Activated CD8-positive, alpha-beta memory T cell treated with anti-CD3 and anti-CD28 coated beads, Interleukin-2, amount 50 U/mL, for 4 hours (primary cell): ENCODE measurements around the gene PANK4.

Source experiments
- DNase-seq: peaks from one replicate; pipeline ENCODE4 v3.0.0-alpha.2; 2020

Gene PANK4

DNA sequence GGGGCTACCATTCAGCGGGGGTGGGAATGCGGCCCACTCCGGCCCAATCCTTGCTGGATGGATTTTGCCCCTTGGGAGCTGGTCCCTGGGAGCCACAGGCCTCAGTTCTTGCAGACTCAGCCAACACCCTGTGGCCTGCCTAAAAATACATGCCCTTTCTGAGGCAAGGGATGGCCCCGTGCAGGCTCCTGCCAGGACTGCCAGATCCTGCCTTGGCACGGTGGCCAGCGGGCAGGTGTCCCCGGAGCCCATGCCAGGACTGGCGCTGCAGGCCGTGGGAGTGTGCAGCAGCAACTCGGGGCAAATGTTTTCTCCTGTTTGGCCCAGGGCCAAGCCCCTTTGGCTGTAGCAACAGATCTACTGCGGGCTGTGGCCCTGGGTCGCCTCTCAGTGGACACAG is 1.6 kb upstream of the PANK4 start:
- no peak for DNase-seq

DNA sequence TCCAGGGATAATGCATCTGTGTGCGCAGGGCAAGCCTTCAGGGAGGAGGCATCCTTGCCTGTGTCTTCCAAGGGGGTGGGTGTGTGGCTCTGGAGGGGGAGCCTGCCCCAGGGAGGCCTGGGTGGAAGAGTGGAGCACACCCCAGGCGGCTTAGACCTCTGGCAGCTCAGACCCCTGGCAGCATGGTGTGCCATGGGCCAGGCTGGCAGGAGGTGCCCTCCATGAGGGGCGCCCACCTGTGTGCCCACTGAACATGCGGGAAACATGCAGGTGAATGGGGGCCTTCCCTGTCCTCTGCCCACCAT is 1.1 kb upstream of the PANK4 start:
- DNase-seq = no peak

DNA sequence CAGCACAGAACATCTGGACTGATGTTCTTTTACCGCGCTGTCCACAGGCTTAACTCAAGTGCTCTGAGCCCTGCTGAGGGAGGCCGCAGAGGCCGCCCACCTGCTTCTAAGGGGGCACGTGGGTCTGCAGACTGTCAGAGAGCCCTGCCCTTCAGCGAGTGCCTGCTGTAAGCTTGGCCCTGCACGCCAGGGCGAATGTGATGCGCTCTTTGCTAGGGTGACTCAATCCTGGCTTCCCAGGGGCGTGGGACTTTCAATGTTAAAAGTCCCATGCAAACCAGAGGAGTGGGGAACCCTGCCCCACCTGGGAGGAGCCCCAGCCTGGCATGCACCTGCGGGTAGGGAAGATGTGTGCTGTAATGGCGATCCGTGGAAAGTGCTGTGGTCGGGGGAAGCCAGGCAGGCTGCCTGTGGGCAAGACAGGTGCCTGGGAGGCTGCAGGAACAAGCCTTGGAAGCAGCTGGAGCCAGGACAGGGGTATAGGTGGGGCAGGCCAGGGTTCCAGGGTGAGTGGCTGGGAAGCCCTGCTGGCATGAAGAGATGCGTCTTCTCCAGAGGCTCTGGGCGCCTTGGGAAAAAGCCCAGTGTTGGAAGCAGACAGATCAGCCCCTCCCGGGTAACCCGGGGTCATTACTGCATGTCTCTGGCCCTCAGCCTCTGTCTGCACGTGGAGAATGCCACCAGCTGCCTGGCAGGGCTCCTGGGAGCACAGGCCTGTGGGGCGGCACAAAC is 594 bp upstream of the PANK4 start:
- peak; percentile 61 for DNase-seq

DNA sequence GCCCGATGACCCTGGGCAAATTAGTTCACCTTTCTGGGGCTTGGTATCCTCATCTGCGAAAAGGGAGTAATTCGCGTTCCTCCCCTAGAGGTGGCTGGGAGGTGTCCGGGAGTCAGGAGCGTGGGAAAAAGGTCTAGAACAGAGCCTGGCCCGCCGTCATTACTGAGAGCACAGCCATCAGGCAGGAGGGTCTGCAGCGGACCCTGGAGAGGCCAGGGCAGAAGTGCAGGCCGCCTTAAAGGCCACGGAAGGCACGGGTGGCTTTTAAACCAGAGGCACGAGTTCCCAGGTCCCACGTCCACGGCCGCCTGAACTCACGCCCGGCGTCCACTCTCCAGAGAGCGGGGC is 850 bp downstream of the PANK4 start:
- no peak for DNase-seq

DNA sequence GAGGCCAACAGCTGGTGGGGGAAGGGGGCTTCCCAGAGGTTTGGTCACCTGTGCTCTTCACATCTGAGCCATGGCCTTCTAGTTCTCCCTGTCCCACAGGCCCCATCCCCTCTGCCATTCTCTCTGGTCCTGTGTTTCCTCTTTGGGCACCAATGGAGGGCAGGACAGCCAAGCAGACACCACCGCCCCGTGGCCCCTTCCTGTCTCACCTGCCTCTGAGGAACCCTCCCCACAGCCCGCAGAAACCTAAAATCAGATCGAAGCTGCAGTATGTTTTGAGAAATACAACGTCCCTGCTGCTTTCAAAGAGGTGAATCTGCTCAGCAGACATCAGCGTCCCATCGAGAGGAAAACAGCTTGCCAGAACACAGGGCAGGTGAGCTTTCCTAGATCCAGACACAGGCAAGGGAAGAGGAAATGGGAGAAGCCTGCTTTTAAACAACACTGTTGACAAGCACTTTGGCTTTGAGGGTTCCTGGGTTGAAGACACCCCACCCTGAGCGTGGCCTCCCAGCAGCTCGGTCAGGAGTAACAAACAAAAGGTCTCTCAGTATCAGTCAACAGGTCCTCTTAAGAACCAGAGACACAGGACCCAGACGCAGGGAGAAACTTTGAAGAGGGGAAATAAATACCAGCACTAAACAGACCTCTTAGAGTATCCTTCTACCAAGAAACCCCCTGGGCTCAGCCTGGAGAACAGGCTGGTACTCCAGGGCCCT is 2.3 kb downstream of the PANK4 start:
- peak; percentile 37 for DNase-seq

DNA sequence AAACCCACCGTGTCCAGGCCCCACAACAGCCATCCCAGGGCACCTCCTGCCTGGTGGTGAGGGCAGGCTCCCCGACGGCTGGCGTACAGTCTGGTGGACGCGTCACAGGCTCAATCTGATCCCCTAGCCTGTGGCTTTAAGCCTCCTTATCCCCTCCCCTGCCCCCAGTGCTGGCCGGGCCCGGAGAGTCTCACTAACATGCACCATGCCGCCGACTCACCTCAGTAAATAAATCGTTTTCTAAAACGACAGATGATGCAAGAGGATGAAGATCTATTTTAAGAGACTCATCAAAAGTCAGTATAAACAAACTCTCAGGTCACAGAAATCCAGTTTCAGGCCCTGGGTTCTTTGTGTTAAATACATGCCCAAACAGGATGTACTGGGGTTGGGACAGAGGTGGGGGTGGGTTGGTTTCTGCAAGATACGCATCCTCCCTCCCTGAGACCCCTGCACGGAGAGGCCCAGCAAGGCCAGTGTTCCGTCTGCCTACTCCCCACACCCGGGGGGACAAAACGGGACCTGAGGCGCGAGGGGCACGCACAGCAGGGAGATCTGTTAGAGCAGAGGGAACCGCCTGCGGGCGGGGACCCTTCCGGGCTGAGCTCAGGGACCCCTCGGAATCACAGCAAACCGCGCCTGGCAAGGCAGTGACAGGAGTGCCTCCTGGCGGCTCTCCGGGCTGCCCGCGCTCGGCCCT is 3.1 kb downstream of the PANK4 start:
- DNase-seq = peak; percentile 31

DNA sequence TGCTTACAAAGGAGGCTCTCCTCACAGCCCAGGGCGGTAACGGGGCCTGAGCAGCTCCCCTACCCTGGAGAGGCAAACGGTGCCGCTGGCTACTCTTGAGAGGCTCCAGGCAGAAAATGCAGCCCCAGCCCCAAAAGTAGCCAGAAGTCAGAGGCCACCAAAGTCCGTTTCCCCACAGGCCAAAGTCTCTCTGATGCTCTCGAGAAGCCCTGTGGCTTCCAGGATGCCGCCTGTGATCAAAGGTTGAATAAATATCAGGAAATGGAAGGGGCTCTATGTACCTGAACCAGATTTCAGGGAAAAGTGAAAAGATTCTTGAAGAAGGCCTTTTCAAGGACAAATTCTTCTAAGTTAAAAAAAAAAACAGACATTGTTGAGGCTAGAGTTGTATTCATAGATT is 4.2 kb downstream of the PANK4 start:
- DNase-seq = no peak

DNA sequence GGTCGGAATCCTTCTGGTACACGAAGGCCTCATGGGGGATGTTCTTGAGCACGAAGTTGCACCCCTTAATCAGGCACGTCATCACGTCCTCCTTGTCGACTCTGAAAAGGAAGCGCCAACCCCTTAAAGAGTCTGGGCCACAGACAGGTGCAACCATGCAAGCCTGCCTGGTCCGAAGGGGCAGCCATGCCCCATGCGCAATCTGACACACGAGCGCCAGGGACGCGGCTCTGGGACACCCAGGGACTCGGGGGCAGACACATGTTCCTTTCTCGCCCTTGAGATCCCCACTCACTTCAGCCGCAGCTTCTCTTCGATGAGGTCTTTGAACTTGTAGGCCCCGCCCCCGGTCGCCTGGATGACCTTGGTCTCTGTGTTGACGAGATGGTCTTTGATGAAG is 5.6 kb downstream of the PANK4 start:
- DNase-seq = no peak

DNA sequence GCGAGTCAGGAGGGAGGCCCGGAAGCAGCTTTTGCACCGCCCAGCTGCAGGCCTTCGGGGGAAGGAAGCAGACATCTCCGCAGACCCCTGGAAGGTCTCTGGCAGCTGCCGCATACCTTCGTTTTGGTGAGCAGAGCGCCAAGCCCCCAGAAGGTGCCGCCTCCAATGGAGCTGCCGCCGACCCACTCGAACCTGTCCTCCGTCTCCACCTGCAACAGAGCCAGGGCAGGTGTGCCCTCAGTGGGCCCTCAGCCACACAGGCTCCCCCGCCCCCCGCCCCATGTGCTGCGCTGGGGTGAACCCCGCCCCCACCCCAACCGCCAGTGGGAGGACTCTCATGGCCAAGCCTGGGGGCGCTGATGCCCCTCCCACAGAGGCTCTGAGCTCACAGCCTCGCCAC is 6.2 kb downstream of the PANK4 start:
- no peak for DNase-seq

DNA sequence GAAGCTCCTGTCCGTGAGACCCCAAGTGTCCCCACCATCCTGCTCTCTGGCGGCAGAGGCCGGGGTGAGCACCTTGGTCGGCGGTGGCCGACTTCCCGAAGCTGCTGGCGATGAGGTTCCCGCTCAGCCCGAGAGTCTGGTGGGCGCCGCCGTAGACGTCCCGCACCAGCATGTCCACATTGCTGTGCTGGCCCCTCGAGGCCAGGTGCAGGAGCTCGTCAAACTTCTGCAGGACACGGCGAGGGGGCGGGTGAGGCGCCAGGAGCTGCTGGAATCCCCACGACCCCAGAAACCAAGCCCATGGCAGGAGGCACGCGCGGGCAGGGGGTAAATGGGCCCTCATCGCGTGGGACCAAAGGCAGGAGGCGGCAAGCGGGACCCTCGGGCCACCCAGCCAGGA is 6.7 kb downstream of the PANK4 start:
- DNase-seq = no peak

DNA sequence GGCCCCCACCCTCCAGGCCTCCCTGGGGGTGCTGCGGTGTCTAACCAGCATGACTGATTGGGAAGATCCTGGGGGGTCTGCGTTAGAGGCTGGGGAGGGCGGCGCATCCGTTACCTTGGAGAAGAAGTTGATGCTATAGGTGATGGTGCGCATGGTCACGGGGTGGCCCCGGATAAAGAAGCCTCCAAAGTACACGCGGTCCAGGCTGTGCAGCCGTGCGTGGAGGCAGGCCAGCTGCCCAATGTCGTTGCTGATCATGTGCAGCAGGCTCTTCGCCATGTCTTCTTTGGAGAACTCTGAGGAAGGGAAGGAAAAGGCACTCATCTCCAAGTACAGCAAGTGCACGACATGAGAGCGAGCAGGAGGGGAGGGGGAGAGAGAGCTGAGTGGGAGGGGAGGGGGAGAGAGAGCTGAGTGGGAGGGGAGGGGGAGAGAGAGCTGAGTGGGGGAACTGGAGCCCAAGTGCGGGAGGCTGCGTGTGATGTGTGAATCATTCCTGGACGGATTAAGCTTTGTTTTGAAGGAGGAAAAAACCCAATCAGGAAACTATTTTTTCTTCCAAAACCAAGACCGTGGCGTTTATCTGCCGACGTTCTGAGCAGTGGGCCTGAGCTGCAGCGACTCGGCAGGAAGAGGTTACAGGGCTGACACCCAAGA is 7.2 kb downstream of the PANK4 start:
- DNase-seq = no peak

DNA sequence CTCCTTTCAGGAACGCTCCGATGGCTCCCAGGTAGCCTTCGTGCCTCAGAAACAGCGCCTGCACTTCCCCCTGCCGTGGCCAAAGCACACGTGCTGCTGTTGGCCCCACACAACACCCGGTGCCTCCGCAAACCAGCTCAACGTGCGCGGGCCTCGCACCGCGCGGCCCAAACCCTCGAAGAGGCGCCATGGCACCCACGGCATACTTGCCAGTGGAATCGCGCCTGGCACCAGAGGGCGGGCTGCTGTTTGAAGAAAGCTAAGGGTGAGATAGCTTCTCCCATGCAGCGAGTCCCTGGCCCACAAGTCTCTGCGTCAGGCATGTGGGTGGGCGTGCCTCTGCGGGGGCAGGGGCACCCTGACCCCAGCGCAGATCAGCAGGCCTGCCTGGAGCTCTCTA is 7.9 kb downstream of the PANK4 start:
- DNase-seq = no peak

DNA sequence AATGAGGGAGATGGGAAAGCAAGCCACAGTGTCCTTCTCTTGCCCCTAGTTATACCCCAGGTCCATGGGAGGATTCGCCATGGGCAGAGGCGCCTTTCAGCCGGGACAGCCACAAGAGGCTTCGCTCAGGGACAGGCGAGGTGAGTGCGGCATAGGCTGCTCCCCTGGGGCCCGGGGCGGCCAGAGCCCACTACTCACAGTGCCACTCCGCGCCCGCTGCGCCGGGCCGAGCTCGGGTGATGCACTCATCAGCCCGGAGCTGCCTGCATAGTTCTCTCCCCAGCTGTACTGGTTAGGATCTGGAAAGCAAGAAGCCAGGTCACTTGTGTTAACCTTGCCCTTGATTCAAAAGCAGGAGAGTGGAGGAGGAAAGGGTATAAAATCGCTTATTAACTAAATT is 8.4 kb downstream of the PANK4 start:
- DNase-seq = no peak

DNA sequence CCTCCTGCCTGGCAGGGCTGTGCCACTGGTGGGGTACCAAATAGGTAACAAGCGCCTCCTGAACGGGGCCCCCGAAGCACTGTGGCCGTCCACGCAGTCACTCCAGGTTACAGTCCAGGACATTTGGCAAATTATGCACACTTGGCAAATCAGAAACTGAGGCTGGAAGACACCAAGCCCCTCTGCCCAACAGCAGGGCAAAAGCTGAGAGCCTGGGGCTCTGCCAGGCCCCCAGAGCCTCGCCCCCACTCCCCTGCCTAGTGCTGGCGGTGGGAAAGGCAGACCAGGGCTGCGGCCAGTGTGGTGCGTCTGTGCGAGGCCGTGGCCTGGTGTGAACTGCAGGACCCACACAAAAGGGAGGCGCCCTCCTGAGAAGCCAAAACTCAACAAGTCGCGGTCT is 9.4 kb downstream of the PANK4 start:
- DNase-seq = no peak

DNA sequence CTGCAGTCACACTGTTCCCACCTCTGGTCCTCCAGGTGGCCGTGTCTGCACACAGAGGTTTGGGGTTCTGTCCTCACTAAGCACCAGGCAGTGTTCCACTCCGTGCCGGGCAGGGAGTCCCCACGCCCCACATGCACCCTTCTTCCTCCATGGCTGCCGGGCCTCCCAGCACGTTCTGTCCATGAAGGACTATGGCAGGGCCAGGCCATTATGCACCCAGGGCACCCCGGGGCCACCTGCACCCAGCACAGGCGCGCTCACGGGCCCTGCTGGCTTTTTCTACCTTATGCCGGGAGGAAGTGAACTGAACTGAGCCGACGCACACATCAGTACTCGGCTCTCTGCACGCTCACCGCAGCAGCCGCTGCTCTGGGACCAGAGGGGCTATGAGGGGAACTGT is 10.3 kb downstream of the PANK4 start:
- no peak for DNase-seq

DNA sequence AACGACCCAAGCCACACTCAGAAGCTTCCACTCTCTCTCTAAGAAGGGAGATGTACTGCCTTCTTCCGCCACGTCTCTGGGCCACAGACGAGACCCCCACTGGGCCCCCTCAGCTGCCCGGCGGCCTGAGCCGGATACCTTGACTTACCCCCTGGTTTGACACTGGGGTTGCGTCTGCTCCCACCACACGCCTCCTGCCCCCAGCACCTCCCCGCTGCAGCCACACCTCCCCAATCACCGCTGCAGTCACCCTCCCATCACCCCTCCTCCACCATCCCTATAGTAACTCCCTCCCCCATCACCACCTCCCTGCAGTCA is 10.7 kb downstream of the PANK4 start:
- DNase-seq = no peak

DNA sequence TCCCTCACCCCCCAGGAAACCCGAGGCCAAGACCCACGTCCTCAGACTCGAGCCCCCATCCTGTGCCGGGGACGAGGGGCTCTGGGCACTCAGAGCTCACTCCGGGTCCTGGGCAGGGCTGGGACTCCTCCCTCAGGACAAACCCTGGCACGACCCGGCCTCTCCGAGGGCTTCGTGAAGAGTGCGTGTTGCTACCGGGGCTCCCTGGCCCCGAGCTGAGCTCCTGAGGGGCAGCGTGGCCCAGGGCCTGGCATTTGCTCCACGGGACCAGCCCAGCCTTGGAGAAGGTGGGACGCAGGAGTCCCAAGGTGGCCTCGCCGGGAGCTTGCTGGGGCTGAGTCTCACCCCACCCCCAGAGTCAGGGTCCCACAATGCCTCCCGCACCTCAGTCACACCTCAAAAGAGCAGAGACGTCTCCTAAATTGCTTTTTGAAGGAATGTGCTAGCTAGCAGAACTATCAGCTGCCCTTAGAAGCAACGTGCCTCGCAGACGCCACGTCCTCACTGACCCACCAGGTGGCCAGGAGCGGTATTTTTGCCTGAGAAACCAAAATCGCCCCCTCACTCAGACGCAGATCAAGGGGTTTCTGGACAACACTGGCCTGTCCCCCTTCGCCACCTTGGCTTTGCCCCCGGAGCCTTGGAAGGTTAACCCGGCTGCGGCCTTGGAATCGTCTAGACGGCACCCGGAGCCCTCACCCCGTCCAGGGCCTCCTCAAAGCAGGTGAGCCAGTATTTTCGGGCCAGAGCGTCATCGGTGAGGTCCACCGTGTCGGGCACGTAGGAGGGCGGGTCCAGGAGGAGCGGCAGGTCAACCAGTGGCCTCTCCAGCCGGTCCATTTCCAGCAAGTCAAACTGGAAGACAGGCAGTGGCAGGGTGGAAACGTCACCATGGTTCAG is 11.3 kb downstream of the PANK4 start:
- no peak for DNase-seq

DNA sequence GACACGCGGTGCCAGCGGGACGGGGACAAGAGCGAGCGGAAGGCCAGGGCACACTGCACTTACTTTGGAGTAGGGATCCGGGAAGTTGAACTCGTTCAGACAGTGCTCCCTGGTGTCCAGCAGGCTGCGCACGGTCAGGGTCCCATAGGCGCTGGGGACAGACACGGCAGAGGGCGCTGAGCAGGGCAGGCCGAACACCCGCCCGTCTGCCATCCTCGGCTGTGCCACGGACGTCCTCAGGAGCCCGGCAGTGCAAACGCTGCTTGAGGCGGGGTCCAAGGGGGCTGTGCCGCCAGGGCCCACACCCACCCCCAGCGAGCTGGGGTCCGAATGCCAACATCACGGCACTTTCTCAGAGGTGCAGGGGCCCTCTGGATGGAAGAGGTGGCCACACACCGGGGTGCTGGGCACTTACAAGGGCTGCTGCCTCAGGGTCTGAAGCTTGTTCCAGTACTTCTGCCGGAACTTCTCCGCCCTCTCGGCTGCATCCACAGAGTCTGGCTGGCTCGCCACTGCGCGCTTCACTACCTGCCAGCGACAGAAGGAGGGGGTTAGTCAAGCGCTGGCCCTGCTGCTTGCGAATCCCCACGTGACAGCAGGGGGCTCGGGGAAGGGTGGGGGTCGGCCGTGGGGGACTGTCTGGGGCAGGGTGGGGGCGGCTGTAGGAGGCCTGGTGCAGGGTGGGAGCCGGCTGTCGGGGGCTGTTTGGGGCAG is 12.3 kb downstream of the PANK4 start:
- no peak for DNase-seq

DNA sequence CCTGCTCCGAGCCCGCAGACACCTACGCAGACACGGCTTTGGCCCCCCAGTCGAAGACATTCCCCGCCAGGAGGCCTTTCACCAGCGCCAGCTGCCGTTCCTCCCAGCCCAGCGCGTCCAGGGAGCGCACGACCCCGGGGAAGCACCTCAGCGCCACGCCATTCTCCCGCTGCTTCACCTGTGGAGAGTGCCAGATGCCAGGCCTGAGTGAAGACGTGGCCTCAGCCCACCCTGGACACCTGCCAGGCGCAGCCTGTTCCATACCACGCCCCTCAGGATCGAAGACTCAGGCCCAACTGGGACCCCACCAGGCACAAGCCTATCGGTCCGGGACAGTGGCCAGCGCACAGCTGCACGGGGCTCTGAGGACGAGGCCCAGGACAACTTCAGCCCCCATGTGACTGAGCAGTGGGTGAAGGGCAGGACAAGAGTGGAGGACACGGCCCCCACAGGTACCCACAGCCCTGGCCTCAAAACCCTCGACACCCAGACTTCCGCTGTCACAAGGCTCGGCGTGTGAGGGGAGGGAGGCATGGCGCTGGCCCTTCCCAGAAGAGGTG is 13.5 kb downstream of the PANK4 start:
- no peak for DNase-seq

DNA sequence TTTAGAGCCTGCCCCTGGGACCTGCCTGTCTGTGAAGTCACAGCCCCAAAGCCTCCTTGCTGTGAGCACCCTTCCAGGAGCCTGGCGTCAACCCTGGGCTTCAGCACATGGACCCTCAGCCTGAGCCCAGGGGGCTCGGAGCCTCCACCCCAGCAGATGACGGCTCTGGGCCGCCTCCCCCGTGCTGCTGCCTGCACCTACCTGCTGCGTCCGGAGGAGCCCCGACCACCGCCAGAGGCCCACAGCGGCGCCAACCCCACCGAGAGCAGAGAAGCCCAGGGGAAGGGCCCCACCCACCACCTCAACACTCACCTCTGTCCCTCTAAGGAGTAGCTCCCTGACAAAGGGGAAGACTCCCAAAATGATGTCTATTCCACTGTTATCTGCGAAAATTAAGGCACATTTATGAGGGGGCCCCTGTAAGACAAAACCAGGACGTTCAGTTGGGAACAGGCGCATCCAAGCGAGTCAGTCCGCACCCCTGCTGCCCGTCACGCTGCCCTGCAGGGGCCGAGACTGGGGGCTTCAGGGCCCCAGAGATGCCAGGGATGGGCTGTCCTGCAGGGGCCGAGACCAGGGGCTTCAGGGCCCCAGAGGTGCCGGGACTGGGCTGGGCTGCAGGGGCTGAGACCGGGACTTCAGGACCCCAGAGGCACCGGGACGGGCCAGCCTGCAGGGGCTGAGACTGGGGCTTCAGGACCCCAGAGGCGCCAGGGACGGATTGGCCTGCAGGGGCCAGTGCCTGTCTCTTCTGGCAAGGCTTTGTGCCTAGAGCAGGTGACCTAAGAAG is 15.8 kb downstream of the PANK4 start:
- DNase-seq = no peak

DNA sequence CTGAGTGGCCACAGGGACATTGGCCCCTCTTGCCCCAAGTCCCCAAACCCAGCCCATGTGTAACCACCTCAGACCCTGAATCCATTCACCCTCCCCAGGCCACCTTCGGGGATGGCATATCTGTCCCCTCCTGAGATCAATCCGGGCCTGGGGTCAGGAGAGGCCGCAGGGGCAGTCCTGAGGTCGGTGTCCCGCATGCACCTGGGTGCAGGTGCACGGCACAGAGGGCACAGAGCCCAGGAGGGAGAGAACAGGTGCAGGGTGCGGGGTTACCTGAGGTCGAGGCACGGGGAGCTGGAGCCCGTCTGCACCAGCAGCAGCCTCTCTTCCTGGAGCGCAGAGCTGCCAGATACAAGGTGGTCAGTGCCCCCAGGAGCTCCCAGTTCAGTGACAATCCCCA is 16.8 kb downstream of the PANK4 start:
- no peak for DNase-seq
